WTC11 (cell line): ENCODE measurements around the gene MAP3K14. TPM values are rescaled to one million over a fixed set of nuclear protein-coding genes. Genes with fewer than 3 reads are reported as not detected.

Experiments
- ATAC-seq: fragments of 200-7000 bp; cut with Tn5 transposase; 2 replicates; pipeline ENCODE4 v1.10.0; 2021; ENCODE audit warnings: mild to moderate bottlenecking, moderate library complexity
- CTCF ChIA-PET: fragments of 300-600 bp; sonication (Branson Sonifier 250); formaldehyde crosslinking; loops from one replicate; lab custom pipeline; 2021; ENCODE audit warnings: antibody characterized with exemption; lab: Charles Lee
- POLR2A ChIA-PET: fragments of 350-600 bp; sonication (Branson Sonifier 250); formaldehyde crosslinking; loops from one replicate; lab custom pipeline; 2021; ENCODE audit warnings: antibody characterized with exemption; lab: Charles Lee
- DNase-seq: peaks from one replicate; pipeline ENCODE4 v3.0.0; 2021; ENCODE audit warnings: low spot score
- H3K27ac Mint-ChIP-seq: 2 replicates; pipeline ENCODE4 v1.8.0; 2021; ENCODE audit warnings: mixed read lengths
- H3K27me3 Mint-ChIP-seq: 2 replicates; pipeline ENCODE4 v1.8.0; 2021; ENCODE audit warnings: low read depth, mild to moderate bottlenecking, moderate library complexity, mixed read lengths
- H3K36me3 Mint-ChIP-seq: 2 replicates; pipeline ENCODE4 v1.8.0; 2021; ENCODE audit warnings: mixed read lengths
- H3K4me1 Mint-ChIP-seq: 2 replicates; pipeline ENCODE4 v1.8.0; 2022; ENCODE audit warnings: mixed read lengths
- H3K4me3 Mint-ChIP-seq: 2 replicates; pipeline ENCODE4 v1.8.0; 2021; ENCODE audit warnings: mild to moderate bottlenecking, moderate library complexity, mixed read lengths
- H3K9me3 Mint-ChIP-seq: 2 replicates; pipeline ENCODE4 v1.8.0; 2021; ENCODE audit warnings: mixed read lengths
- AFF4 ChIP-seq: sonication (generic); formaldehyde crosslinking; IDR thresholded peaks from 2 replicates; pipeline ENCODE4 v1.8.1; 2023; ENCODE audit warnings: mild to moderate bottlenecking, missing genetic modification reagents, borderline replicate concordance
- ATF2 ChIP-seq: sonication (generic); formaldehyde crosslinking; IDR thresholded peaks from 2 replicates; pipeline ENCODE4 v1.8.1; 2022; ENCODE audit warnings: low read depth, missing genetic modification reagents, borderline replicate concordance
- ATF3 ChIP-seq: sonication (generic); formaldehyde crosslinking; conservative IDR thresholded peaks from 2 replicates; pipeline ENCODE4 v1.8.1; 2022; ENCODE audit warnings: mild to moderate bottlenecking, missing genetic modification reagents
- CBFB ChIP-seq: sonication (generic); formaldehyde crosslinking; IDR thresholded peaks from 2 replicates; pipeline ENCODE4 v1.8.1; 2022; ENCODE audit warnings: mild to moderate bottlenecking, low read depth, missing genetic modification reagents
- EMX1 ChIP-seq: fragments of 250-450 bp; sonication (Bioruptor Pico); IDR thresholded peaks from 2 replicates; pipeline ENCODE4 v1.8.0; 2021; ENCODE audit warnings: mild to moderate bottlenecking
- MAX ChIP-seq: sonication (generic); formaldehyde crosslinking; IDR thresholded peaks from 2 replicates; pipeline ENCODE4 v1.8.0; 2022; ENCODE audit warnings: mild to moderate bottlenecking, missing genetic modification reagents
- MYBL2 ChIP-seq: sonication (generic); formaldehyde crosslinking; IDR thresholded peaks from 2 replicates; pipeline ENCODE4 v1.8.1; 2023; ENCODE audit warnings: mild to moderate bottlenecking, moderate library complexity, missing genetic modification reagents
- NFATC4 ChIP-seq: fragments of 250-450 bp; sonication (Bioruptor Pico); IDR thresholded peaks from 2 replicates; pipeline ENCODE4 v1.9.0; 2021; ENCODE audit warnings: mild to moderate bottlenecking
- PREB ChIP-seq: sonication (generic); formaldehyde crosslinking; IDR thresholded peaks from 2 replicates; pipeline ENCODE4 v1.8.1; 2022; ENCODE audit warnings: mild to moderate bottlenecking, missing genetic modification reagents, moderate library complexity, borderline replicate concordance
- RELA ChIP-seq: sonication (generic); formaldehyde crosslinking; IDR thresholded peaks from 2 replicates; pipeline ENCODE4 v1.8.1; 2022; ENCODE audit warnings: missing genetic modification reagents, mild to moderate bottlenecking, borderline replicate concordance
- TEAD1 ChIP-seq: sonication (generic); formaldehyde crosslinking; IDR thresholded peaks from 2 replicates; pipeline ENCODE4 v1.8.0; 2022; ENCODE audit warnings: mild to moderate bottlenecking, missing genetic modification reagents
- TEAD4 ChIP-seq: sonication (generic); formaldehyde crosslinking; IDR thresholded peaks from 2 replicates; pipeline ENCODE4 v1.8.0; 2022; ENCODE audit warnings: mild to moderate bottlenecking, missing genetic modification reagents
- TP53 ChIP-seq: sonication (generic); formaldehyde crosslinking; IDR thresholded peaks from 2 replicates; pipeline ENCODE4 v1.8.1; 2023; ENCODE audit warnings: mild to moderate bottlenecking, missing genetic modification reagents
- USF2 ChIP-seq: sonication (generic); formaldehyde crosslinking; IDR thresholded peaks from 2 replicates; pipeline ENCODE4 v1.8.1; 2023; ENCODE audit warnings: mild to moderate bottlenecking, missing genetic modification reagents, moderate library complexity
- total RNA-seq: library from RNA; stranded (reverse); gene quantifications from 3 replicates; pipeline ENCODE4 v1.2.3, GENCODE V29; 2021
- TF ChIP-seq, protein P1 (sequence below): sonication (generic); formaldehyde crosslinking; IDR thresholded peaks from 2 replicates; pipeline ENCODE4 v1.8.0; 2023; ENCODE audit warnings: missing genetic modification reagents
- TF ChIP-seq, protein P2 (sequence below): sonication (generic); formaldehyde crosslinking; IDR thresholded peaks from 2 replicates; pipeline ENCODE4 v1.8.0; 2023; ENCODE audit warnings: missing genetic modification reagents, mild to moderate bottlenecking, borderline replicate concordance
- TF ChIP-seq, protein P3 (sequence below): sonication (generic); formaldehyde crosslinking; IDR thresholded peaks from 2 replicates; pipeline ENCODE4 v1.8.0; 2022; ENCODE audit warnings: mild to moderate bottlenecking, missing genetic modification reagents

Gene MAP3K14
- total RNA-seq, 1 experiment from 2014 or later, result 4.0 TPM

DNA sequence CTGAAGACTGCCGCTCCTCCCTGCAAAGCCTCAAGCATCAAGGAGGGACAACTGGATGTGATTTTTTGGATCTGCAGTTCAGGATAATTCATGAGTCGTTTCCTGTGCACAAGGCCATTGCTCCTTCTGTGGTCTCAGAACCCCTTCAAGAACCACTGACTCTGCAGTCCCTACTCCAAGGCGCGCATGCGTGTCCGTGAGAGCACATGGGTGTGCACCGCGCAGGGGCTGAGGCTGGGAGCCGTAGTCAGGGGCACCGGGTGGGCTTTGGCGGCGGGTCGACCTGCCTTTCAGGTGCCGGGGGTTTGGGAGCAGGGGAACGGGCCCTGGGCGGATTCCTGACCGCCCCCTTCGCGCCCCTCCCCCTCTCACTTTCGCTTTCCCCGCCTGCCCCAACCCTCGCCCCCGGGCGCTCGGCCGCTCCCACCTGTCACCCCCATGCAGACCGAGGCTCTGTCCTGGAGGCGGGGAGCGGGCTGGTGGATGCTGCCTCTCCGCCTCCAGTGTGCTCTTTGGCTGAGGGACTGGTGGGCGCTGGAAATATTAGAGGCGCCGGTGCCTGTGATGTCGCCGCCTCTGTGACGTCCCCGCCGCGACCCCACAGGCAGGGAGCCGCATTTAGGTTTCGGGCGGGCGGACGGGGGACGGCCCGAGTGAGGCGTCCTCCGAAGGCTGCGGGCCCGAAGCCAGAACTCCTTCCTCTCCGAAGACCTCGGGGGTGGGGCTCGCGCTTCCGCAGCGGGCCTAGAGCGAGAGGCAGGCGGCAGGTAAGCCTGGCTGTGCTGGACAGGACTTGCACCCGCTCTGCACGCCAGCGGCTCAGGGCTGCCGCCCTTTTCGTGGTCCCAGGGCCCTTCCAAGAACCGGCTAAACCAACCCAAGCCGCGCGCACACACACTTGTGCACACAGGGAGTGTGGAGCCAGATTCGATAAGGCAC lies 55.0 kb downstream of the MAP3K14 start, which contains the start of gene SPATA32:
TSS of gene SPATA32 (minus strand) at position 518 of the 939 bp plus-strand sequence. CDS start at position 440, 78 bp downstream.
- Mint-ChIP-seq H3K27ac (peak within 1 kb of the TSS; percentile 32; the same call in 1 of the 2 replicates), H3K9me3 (no peaks in the 10 kb centered on the region), H3K27me3 (peaks cover 13% of the 10 kb centered on the region), H3K4me3 (peak within 1 kb of the TSS; percentile 69), H3K4me1 (peaks cover 18% of the 10 kb centered on the region), H3K36me3 (no peaks in the 10 kb centered on the region)
- ATAC-seq (peak; percentile 82), DNase-seq (peak; percentile 73)
- ChIA-PET CTCF (interaction anchor here (0.7 to 1.8 kb wide), 7 partner anchors 9 to 164 kb away, joined by 3 to 6 read pairs (median 4); partner anchors contain the start of genes ACBD4 and MAP3K14), POLR2A (interaction anchor here (1.0 kb wide), 1 partner anchor 89 kb away, joined by 3 read pairs; no protein-coding TSS in a partner anchor)
- TF ChIP-seq ATF2 (CRISPR knock-in tag), result no peak
- TF ChIP-seq NFATC4 (CRISPR knock-in tag), result no peak
- no peak for TF ChIP-seq ATF3 (CRISPR knock-in tag)
- TF ChIP-seq MYBL2 (CRISPR knock-in tag), result 0 out of 2 replicates have a peak, but pooled peaks have one; percentile 16
- TF ChIP-seq TEAD1 (CRISPR knock-in tag), result peak; percentile 17; the same call in 1 of the 2 replicates
- TF ChIP-seq AFF4 (CRISPR knock-in tag), result no peak
- no peak for TF ChIP-seq RELA
- TF ChIP-seq, protein P1, sequence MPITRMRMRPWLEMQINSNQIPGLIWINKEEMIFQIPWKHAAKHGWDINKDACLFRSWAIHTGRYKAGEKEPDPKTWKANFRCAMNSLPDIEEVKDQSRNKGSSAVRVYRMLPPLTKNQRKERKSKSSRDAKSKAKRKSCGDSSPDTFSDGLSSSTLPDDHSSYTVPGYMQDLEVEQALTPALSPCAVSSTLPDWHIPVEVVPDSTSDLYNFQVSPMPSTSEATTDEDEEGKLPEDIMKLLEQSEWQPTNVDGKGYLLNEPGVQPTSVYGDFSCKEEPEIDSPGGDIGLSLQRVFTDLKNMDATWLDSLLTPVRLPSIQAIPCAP (CRISPR knock-in tag), result peak; percentile 50; the same call in 1 of the 2 replicates
- 0 out of 2 replicates have a peak, but pooled peaks have one; percentile 50 for TF ChIP-seq TP53
- TF ChIP-seq EMX1 (CRISPR knock-in tag), result no peak
- TF ChIP-seq, protein P2, sequence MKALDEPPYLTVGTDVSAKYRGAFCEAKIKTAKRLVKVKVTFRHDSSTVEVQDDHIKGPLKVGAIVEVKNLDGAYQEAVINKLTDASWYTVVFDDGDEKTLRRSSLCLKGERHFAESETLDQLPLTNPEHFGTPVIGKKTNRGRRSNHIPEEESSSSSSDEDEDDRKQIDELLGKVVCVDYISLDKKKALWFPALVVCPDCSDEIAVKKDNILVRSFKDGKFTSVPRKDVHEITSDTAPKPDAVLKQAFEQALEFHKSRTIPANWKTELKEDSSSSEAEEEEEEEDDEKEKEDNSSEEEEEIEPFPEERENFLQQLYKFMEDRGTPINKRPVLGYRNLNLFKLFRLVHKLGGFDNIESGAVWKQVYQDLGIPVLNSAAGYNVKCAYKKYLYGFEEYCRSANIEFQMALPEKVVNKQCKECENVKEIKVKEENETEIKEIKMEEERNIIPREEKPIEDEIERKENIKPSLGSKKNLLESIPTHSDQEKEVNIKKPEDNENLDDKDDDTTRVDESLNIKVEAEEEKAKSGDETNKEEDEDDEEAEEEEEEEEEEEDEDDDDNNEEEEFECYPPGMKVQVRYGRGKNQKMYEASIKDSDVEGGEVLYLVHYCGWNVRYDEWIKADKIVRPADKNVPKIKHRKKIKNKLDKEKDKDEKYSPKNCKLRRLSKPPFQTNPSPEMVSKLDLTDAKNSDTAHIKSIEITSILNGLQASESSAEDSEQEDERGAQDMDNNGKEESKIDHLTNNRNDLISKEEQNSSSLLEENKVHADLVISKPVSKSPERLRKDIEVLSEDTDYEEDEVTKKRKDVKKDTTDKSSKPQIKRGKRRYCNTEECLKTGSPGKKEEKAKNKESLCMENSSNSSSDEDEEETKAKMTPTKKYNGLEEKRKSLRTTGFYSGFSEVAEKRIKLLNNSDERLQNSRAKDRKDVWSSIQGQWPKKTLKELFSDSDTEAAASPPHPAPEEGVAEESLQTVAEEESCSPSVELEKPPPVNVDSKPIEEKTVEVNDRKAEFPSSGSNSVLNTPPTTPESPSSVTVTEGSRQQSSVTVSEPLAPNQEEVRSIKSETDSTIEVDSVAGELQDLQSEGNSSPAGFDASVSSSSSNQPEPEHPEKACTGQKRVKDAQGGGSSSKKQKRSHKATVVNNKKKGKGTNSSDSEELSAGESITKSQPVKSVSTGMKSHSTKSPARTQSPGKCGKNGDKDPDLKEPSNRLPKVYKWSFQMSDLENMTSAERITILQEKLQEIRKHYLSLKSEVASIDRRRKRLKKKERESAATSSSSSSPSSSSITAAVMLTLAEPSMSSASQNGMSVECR, result peak; percentile 77; the same call in 1 of the 2 replicates
- TF ChIP-seq TEAD4 (CRISPR knock-in tag), result 0 out of 2 replicates have a peak, but pooled peaks have one; percentile 31
- TF ChIP-seq, protein P3, sequence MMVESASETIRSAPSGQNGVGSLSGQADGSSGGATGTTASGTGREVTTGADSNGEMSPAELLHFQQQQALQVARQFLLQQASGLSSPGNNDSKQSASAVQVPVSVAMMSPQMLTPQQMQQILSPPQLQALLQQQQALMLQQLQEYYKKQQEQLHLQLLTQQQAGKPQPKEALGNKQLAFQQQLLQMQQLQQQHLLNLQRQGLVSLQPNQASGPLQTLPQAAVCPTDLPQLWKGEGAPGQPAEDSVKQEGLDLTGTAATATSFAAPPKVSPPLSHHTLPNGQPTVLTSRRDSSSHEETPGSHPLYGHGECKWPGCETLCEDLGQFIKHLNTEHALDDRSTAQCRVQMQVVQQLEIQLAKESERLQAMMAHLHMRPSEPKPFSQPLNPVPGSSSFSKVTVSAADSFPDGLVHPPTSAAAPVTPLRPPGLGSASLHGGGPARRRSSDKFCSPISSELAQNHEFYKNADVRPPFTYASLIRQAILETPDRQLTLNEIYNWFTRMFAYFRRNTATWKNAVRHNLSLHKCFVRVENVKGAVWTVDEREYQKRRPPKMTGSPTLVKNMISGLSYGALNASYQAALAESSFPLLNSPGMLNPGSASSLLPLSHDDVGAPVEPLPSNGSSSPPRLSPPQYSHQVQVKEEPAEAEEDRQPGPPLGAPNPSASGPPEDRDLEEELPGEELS, result 0 out of 2 replicates have a peak, but pooled peaks have one; percentile 50
- no peak for TF ChIP-seq CBFB (CRISPR knock-in tag)
- TF ChIP-seq PREB (CRISPR knock-in tag), result no peak
- TF ChIP-seq MAX, result peak; percentile 72; the same call in 1 of the 2 replicates
- peak; percentile 20; the same call in 1 of the 2 replicates for TF ChIP-seq USF2 (CRISPR knock-in tag)
